ENCODE data around the gene THAP7.

Gene THAP7

GRCh38 chr22:20995329-20996030 lies 6.4 kb downstream of the THAP7 start:
- Mint-ChIP-seq H3K27ac (no peak overlapping the region), H3K27me3 (ENCODE audit: low read depth) (no peaks in the 10 kb centered on the region), H3K4me3 (no peak overlapping the region), H3K4me1 (ENCODE audit: low read depth) (peaks cover 2% of the 10 kb centered on the region), H3K36me3 (ENCODE audit: low read depth) (peaks cover 2% of the 10 kb centered on the region), H3K9me3 (no peaks in the 10 kb centered on the region)

GRCh38 chr22:20994902-20995241 lies 7.0 kb downstream of the THAP7 start:
- peaks cover 2% of the 10 kb centered on the region for H3K36me3 Mint-ChIP-seq (ENCODE audit: low read depth)
- no peak overlapping the region for H3K27ac Mint-ChIP-seq
- H3K27me3 Mint-ChIP-seq (ENCODE audit: low read depth) = no peaks in the 10 kb centered on the region

GRCh38 chr22:20994128-20994901 lies 7.6 kb downstream of the THAP7 start:
- Mint-ChIP-seq H3K27me3 (ENCODE audit: low read depth) (no peaks in the 10 kb centered on the region), H3K9me3 (no peaks in the 10 kb centered on the region), H3K4me1 (ENCODE audit: low read depth) (peaks cover 4% of the 10 kb centered on the region), H3K36me3 (ENCODE audit: low read depth) (peaks cover 2% of the 10 kb centered on the region), H3K27ac (no peak overlapping the region), H3K4me3 (no peak overlapping the region)

More at GRCh38 chr22:20994902-20995241, 7.0 kb downstream of the THAP7 start:
- peaks cover 4% of the 10 kb centered on the region for H3K4me1 Mint-ChIP-seq (ENCODE audit: low read depth)
- no peaks in the 10 kb centered on the region for H3K9me3 Mint-ChIP-seq
- H3K4me3 Mint-ChIP-seq = no peak overlapping the region

- no peak overlapping the region for H3K27ac Mint-ChIP-seq
- H3K27me3 Mint-ChIP-seq (ENCODE audit: low read depth) = no peaks in the 10 kb centered on the region
- H3K9me3 Mint-ChIP-seq = no peaks in the 10 kb centered on the region
These were observed 8.4 kb downstream of the THAP7 start for GRCh38 chr22:20993304-20994127.

GRCh38 chr22:20992456-20993303 lies 9.2 kb downstream of the THAP7 start:
- Mint-ChIP-seq H3K4me1 (ENCODE audit: low read depth) (peaks cover 2% of the 10 kb centered on the region), H3K36me3 (ENCODE audit: low read depth) (peaks cover 3% of the 10 kb centered on the region), H3K27ac (no peak overlapping the region), H3K9me3 (no peaks in the 10 kb centered on the region), H3K27me3 (ENCODE audit: low read depth) (no peaks in the 10 kb centered on the region), H3K4me3 (no peak overlapping the region)

More at GRCh38 chr22:20993304-20994127, 8.4 kb downstream of the THAP7 start:
- peaks cover 4% of the 10 kb centered on the region for H3K4me1 Mint-ChIP-seq (ENCODE audit: low read depth)
- H3K36me3 Mint-ChIP-seq (ENCODE audit: low read depth) = peaks cover 2% of the 10 kb centered on the region
- no peak overlapping the region for H3K4me3 Mint-ChIP-seq

- peaks cover 3% of the 10 kb centered on the region for H3K36me3 Mint-ChIP-seq (ENCODE audit: low read depth)
- no peak overlapping the region for H3K4me3 Mint-ChIP-seq
- no peak overlapping the region for H3K27ac Mint-ChIP-seq
- no peaks in the 10 kb centered on the region for H3K9me3 Mint-ChIP-seq
- H3K27me3 Mint-ChIP-seq (ENCODE audit: low read depth) = no peaks in the 10 kb centered on the region
- peaks cover 2% of the 10 kb centered on the region for H3K4me1 Mint-ChIP-seq (ENCODE audit: low read depth)
These were observed 9.9 kb downstream of the THAP7 start for GRCh38 chr22:20992056-20992442.

GRCh38 chr22:20991252-20992055 lies 10.5 kb downstream of the THAP7 start:
- peaks cover 6% of the 10 kb centered on the region for H3K36me3 Mint-ChIP-seq (ENCODE audit: low read depth)
- no peak overlapping the region for H3K27ac Mint-ChIP-seq
- peaks cover 2% of the 10 kb centered on the region for H3K4me1 Mint-ChIP-seq (ENCODE audit: low read depth)
- no peaks in the 10 kb centered on the region for H3K9me3 Mint-ChIP-seq
- no peaks in the 10 kb centered on the region for H3K27me3 Mint-ChIP-seq (ENCODE audit: low read depth)
- no peak overlapping the region for H3K4me3 Mint-ChIP-seq

GRCh38 chr22:20990184-20991180 lies 11.4 kb downstream of the THAP7 start:
- Mint-ChIP-seq H3K4me3 (no peak overlapping the region), H3K27me3 (ENCODE audit: low read depth) (no peaks in the 10 kb centered on the region), H3K4me1 (ENCODE audit: low read depth) (peaks cover 2% of the 10 kb centered on the region), H3K36me3 (ENCODE audit: low read depth) (peaks cover 8% of the 10 kb centered on the region), H3K9me3 (no peaks in the 10 kb centered on the region), H3K27ac (no peak overlapping the region)

GRCh38 chr22:20989323-20990138 lies 12.4 kb downstream of the THAP7 start:
- Mint-ChIP-seq H3K9me3 (no peaks in the 10 kb centered on the region), H3K4me1 (ENCODE audit: low read depth) (peaks cover 2% of the 10 kb centered on the region), H3K27ac (no peak overlapping the region), H3K27me3 (ENCODE audit: low read depth) (no peaks in the 10 kb centered on the region), H3K4me3 (no peak overlapping the region), H3K36me3 (ENCODE audit: low read depth) (peaks cover 8% of the 10 kb centered on the region)

- Mint-ChIP-seq H3K36me3 (ENCODE audit: low read depth) (peaks cover 10% of the 10 kb centered on the region), H3K27me3 (ENCODE audit: low read depth) (no peaks in the 10 kb centered on the region), H3K4me3 (no peak overlapping the region), H3K4me1 (ENCODE audit: low read depth) (peaks cover 6% of the 10 kb centered on the region), H3K9me3 (no peaks in the 10 kb centered on the region), H3K27ac (no peak overlapping the region)
These were observed 13.2 kb downstream of the THAP7 start for GRCh38 chr22:20988573-20989322.

- H3K4me1 Mint-ChIP-seq (ENCODE audit: low read depth) = peaks cover 14% of the 10 kb centered on the region
- H3K36me3 Mint-ChIP-seq (ENCODE audit: low read depth) = peaks cover 10% of the 10 kb centered on the region
- H3K4me3 Mint-ChIP-seq = no peak overlapping the region
- no peak overlapping the region for H3K27ac Mint-ChIP-seq
- no peaks in the 10 kb centered on the region for H3K27me3 Mint-ChIP-seq (ENCODE audit: low read depth)
- no peaks in the 10 kb centered on the region for H3K9me3 Mint-ChIP-seq
These were observed 14.5 kb downstream of the THAP7 start for GRCh38 chr22:20987375-20987774.
